Hematopoietic multipotent progenitor cell treated with erythropoietin and hydrocortisone succinate and interleukin-3 and kit ligand, for 6 days (in vitro differentiated cells): ENCODE results near the gene TEDC2.

Source experiments
- DNase-seq: peaks from one replicate; pipeline ENCODE4 v3.0.0-alpha.2; 2015

TEDC2 gene

DNA sequence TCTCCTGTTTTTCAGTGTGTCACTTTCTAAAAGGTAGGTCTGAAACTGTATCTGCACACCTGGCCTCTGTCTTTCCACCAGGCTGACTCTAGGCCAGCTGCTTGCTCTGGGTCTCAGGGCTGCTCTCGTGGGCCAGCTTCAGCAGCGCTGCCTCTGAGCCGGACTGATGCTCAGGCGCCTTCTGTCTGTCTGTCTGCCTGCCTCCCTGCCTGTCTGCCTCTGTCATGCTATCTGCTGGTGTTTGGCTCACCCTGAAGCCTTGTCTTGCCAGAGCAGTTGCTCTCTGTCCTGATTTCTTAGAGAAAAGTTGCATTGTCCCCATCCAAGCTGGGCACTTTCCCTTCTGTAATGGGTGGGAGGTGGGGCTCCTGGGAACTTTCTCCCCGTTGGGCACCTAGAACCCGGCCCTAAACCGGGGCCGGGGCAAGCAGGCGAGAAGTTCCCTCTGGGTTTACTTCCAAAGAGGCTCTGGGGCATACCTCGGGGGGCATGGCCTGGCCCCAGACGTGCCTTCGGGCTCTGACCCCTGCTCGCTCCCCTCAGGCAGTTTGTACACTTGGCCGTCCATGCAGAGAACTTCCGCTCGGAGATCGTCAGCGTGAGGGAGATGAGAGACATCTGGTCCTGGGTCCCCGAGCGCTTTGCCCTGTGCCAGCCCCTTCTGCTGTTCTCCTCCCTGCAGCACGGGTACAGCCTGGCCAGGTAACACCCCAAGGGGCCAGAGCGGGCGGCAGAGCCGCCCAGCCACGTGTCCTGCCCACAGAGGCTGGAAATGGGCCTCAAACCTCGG lies 38.0 kb downstream of the TEDC2 start:
- no peak for DNase-seq

DNA sequence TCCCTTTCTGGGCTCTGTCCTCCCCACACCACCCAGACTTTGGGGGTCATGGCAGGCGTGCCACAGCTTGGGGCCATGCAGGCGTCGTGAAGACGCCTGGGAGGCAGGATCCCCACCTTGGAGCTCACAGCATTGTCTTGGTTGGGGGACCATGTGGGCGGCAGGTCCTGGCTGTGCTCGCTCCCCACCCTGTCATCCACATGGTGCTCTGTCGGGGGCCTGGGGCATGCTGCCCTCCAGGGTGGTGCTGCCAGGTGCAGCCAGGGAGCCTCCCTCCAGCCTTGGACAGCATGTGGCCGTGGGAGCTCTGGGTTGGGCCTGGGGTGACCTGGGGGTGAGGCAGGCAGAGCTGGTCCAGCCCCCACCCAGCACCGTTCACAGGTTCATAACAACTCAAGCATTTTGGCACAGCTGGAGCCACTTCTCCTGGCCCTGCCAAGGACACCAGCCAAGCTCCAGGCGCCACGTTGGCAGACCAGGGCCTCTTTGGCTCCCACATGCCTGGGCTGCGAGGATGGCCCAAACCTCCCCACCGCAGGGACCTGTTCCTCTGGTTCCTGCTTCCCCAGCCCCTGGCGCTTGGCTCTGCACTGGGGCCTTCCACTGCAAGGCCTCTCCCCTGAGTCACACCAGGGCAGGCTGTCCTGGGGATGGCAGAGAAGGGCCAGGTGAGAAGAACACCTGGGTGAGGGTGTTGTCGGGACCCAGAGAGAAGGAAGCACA lies 38.8 kb downstream of the TEDC2 start:
- DNase-seq: no peak

DNA sequence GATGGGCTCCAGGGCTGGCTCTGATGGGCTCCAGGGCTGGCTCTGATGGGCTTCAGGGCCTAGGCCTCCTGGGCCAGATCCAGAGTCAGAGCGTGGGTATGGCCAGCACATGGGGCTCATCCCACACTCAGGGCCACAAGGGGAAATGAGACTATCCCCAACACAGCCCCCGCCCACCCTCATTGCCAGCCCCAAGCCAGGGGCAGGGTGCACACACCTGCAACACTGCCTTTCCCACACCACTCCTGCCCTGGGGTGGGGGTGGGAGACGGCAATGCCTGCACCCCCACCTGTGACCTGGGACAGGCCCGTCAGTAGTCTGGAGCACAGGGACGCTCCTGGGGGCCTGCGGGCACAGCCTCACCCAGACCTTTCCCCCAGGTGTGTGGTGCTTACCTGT lies 39.5 kb downstream of the TEDC2 start:
- no peak for DNase-seq

DNA sequence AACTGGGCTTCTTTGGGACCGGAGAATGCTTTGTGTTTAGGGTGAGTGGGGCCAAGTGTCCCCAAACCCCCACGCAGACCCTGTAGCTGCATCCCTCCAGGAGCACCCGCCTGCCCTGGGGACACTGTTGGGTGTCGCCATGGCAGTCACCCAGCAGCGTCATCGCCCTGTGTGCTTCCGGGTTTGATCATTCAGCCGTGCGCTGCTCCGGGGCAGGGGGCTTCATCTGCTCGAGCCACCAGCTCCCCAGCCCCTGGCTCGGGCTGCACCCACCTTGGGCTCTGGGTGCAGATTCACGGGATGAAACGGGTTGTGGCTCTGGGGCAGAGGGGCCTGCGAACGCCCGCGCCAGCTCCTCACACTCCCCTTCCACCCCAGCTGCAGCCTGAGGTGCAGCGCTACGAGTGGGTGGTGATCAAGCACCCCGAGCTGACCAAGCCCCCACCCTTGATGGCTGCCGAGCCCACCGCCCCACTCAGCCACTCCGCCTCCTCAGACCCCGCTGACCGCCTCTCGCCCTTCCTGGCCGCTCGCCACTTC lies 40.1 kb downstream of the TEDC2 start:
- DNase-seq: no peak

DNA sequence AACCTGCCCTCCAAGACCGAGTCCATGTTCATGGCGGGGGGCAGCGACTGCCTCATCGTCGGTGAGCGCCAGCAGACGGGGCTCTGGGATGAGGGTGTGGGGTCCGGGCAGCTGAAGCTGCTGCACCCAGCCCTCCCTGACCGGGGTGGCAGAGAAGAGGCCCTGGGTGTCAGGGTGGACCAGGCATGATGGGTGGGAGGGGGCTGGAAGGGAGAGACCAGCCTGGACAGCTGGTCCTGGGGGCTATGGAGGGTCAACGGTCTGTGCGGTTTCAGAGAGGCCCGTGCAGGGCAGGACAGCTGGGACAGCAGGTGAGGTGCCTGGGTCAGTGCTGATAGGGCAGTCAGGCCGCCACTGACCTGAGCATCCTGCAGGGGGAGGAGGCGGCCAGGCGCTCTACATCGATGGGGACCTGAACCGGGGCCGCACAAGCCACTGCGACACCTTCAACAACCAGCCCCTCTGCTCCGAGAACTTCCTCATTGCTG lies 40.6 kb downstream of the TEDC2 start:
- DNase-seq: no peak

DNA sequence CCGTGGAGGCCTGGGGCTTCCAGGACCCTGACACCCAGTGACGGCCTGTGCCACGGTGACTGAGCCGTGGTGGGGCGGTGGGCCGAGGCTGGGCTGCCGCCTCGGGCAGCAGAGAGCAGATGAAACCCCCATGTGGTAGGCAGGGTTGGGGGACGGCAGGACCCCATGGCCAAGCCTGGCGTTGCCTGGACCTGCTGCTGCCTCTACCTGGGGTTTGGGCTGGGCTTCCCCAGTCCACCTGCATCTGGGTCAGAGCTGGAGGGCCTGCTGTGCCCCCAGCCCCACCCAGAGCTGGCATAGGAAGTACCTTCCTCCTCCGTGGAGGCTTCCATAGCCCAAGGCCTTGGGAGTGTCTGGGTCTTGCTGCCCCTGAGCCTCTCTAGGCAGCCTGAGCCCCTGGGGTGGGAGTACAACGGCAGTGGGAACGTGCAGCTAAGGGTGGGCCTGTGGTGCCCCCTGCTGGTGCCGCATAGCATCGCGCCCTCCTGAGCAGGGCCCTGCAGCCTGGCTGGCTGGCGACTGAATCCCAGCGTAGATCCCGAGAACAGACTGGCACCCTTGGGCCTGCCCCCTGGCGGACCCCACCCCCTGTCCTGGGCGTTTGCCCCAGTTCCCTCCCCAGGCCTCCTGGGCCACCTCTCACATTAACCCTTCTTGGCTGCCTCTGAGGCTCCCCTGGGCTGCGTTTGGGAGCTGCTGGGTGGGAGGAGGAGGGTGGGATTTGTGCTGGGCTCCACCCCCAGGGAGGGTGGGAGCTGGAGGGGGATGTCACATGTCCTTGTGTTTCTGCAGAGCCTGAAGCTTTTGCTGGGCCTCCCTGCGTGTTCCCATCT lies 41.2 kb downstream of the TEDC2 start:
- peak; percentile 86 for DNase-seq

DNA sequence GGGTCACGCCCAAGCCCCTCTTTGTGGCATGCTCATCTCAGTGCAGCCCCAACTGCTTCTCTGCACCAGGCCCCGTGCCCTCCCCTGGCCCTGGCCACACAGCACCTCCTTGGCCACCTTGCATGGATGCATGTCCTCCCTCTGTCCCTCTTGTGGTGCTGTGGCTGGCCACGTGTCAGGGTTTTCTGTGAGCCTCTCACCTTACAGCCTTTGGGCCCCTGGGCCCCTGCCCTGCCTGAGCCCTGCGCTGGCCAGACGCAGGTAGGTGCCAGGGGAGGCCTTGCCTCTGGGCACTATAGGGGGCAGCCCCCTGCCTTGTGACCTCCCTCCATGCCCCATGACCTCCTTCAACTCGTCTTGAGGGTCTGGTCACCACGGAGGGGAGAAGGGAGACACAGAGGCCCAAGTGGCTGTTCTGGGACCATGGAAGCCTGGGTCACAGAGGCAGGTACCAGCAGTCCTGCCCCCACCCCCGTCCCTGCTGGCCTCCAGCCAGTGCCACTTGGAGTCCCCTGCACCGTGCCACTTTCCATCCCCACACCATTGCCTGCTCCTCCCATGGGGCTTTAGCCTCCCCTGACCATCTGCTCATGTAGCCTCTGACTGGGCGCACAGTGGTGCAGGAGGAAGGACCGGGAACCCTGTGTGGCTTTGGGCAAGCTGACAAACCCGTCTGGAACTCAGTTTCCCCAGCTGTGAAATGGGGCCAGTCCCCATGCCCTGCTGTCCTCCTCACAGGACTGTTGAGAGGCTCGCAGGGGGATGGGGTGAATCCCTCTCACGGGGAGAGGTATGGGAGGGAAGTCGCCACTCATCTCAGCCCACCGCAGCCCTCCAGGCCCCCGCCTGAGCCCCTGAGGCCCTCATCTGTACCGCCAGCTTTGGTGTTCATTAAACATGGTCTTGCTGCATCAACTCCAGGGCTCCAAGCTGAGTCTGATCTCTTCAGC lies 42.3 kb downstream of the TEDC2 start:
- no peak for DNase-seq

DNA sequence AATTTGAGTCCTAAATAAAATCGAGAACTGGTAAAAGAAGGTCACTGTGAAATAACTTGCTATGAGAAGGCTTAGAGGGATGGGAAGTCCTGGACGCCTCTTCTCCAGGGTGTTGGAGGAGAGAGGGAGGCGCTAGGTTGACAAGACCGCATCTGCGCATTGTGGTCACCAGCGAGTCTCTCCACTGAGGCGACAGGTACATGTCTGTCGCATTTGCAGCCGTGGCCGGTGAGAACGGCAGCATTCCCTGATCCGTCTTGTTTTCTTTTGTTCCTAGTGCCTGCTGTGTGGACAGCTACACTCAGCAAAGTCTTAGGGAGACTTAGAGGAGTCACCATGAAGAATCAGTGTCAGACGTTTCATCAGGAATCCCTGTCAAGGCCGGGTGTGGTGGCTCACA lies 45.8 kb downstream of the TEDC2 start:
- no peak for DNase-seq

DNA sequence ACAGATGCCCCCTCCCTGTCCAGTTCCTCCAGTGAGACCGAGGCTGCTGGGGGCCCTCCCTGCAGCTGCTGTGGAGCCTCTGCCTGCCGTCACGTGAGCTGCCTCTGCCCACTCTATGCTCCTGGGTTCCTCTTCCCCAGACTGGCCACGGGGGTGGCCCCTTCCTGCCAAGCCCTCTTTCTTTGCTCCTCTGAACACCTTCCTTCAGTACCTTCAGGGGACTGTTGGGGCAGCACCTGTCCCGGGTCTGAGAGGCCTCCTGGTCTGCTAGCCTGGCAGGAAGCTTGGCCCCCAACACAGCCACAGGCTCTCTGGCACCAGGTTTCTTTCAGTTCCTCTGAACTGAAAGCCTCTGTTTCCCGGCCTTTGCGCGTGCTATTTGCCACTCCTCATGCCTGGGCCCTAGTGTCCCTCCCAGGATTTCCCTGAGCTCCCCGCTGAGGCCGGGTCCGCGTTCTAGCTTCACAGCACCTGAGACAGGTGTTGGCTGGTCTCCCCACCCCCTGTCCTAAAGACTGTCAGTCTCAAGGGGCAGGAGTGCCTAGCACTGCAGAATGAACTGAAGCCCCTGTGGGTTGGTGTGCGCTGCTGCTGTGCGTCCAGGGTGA lies 47.2 kb downstream of the TEDC2 start:
- DNase-seq: peak; percentile 56

DNA sequence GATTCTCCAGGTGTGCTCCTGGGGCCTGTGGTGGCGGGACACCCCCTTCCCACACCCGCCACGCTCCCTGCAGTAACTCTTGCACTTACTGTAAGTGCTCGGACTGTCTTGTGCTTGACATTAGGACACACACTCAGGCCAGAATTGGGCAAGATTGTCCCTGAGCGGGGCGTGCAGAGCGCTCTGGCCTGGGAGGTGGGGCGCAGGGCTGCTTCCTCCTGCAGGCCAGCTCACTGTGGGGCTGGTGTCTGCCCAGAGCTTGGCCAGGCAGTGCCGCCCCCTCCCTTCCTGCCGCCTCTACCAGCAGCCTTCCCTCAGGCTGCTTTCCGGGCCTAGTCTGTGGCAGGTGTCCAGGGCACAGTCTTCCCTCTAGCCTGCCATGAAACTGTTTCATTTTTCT lies 47.8 kb downstream of the TEDC2 start:
- peak; percentile 36 for DNase-seq

DNA sequence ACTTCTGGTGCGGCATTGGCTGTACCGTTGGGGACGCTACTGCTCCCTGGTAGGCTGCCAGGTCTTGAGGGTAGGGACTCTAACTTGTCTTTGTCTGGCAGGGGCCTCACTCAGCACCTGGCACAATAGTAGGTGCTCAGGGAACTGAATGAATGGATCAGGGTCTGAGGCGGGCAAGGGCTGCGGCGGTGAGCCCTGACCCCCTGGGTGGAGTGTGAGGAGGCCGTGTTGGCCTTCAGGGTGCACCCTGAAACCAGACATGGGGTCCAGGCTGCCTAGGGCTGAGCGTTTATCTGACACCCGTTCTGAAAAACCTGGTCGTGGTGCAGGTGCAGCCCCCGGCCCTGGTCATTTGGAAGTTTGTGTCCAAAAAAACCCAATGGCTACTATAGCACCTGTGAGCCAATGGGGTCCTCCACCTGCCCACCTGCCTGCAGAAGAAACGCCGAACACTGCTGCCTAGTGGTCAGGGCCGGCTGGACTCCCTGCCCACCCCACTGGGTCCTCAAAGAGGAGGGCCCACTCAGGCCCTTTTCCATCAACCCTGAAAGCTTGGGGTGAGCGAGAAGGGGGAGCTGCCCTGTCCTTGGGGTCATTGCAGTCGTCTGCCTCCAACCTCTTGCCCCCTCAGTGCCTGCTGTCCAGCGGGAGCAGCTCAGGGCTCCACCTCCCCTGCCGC lies 49.0 kb downstream of the TEDC2 start:
- no peak for DNase-seq

DNA sequence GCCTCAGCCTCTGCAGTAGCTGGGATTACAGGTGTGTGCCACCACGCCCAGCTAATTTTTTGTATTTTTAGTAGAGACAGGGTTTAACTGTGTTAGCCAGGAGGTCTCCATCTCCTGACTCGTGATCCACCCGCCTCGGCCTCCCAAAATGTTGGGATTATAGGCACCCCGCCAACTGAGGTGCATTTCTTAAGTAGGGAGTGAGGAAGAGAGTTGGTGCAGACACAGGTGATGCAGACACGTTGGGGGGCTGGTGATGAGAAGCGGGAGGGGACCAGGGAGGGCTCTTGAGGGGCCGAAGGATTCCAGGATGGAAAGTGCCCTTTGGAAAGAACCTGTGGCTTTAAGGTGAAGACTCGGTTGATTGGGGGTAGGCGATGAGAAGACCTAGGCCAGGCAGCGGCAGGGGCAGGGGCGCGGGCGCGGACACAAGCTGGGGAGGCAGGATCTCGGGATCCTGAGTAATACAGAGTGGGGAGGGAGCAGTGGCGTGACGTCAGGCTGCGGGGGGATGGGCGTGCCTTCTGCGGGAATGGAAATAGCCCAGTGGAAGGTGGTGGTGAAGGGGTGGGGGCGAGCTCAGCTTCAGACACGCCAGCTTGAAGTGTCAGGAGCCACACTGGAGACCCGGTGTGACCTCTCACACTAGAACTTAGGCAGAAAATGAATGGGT lies 51.4 kb downstream of the TEDC2 start:
- DNase-seq: no peak

DNA sequence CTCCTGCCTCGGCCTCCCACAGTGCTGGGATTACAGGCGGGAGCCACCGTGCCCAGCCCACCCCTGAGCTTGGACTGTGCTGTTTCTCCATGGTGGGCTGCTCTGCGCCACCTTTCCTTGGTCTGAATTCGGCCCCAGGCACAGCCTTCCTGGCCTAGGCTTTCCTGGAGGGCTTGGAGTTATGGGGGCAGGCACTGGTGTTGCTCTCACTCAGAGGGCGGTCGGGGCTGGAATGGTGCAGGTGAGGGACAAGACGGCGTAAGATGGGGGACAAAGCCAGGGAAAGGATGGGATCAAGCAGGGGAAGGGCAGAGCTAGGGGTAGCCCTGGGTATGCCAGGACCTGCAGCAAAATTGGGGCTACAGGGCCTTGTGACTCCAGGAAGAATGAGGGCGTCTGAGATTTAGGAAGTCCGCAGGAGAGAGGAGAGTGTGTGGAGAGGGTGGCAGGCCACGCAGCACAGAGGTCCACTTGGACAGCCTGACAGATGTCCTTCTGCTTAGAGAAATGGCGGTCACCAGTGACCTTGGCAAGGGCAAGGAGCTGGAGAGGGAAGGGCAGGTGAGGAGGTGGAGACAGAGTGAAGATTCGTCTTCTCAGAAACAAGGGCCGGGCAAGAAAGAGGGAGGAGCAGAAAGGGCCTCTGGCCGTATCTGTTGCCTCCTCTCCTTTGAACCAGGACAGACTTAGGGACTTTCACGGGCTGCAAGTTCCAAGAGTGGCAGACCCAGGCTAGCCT lies 52.3 kb downstream of the TEDC2 start:
- no peak for DNase-seq

DNA sequence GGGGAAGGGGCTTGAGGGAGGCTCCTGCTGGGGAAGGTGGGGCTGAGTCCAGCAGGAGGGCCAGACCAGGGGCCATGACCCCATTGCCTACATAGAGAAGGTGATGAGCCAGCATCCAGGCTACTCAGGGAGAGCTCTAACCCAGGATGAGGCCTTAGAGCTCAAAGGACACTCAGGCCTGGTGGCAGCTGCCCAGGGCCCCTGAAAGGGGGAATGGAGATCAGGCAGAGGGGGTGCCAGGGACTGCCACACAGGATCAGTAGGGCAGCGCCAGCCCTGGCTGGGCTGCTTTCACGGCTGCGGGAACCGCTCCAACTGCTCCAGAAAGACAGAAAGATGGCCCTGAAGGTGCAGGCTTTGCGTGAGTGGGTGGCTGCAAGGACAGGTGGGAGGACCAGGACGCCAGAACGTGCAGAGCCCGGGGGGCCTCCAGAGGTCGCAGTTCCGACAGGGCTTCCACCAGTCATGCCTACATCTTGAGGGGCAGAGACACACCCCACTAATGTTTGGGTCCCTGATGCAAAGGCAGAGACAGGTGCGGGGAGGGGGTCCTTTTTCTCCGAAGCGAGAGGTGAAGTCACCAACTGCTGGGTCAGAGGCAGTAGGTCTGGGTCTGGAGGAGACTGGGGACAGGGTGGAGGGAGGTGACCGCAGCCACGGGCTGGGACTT lies 53.0 kb downstream of the TEDC2 start:
- no peak for DNase-seq

DNA sequence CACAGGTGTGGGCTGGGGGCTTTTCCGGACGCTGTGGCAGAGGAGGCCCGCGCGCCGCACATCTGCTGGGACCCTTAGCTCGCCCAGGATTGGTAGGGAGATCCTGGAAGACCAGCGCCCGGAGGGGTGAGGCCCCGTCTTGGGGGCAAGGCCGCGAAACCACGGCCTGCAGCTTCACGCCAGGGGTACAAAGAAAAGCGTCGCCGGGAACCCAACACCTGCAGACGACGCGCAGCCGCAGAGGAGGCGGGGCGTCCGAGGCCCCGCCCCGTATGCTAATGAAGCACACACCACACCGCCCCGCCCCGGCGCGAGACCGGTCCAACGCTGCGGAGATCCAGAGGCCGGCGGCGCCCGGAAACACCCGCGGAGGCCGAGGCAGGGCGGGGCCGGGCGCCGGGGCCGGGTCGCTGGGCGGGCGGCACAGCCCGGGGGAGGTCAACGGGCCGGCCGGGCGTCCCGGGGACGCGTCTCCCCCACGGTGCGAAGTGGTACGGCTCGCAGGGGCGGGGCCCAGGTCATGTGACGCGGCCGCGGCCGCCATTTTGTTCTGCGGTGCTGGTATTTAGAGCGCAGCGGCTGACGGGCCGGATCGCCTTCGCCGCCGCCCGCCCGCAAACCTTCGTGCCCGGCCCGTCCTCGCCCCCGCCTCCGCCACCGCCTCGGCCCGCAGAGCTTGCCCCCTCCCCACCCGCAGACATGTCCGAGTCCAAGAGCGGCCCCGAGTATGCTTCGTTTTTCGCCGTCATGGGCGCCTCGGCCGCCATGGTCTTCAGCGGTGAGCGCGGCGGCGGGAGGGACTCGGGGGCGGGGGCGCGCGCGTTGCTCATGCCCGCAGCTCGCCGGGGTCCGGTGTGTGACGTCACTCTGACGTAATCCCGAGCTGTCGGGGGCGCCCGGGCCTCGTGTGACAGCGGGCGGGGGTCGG lies 53.8 kb downstream of the TEDC2 start, which contains the start of gene ATP6V0C:
Gene ATP6V0C, plus strand, starts transcription at position 548 of the 928 bp plus-strand sequence. Its CDS starts 152 bp downstream, at position 700.
- DNase-seq: peak; percentile 96
